Measurements from ENCODE around the gene CTNNA3. TPM values are rescaled to one million over a fixed set of nuclear protein-coding genes. Genes with fewer than 3 reads are reported as not detected.
"Not testable (repeated sequence)": the region's sequence is repeated elsewhere in the genome, so short reads cannot be mapped to it uniquely, and the experiment has no call there.

The CTNNA3 gene
- total and polyA plus RNA-seq, 7 donors, result under 0.01 to 4.6 (median 2.4) TPM; not detected in 1

DNA sequence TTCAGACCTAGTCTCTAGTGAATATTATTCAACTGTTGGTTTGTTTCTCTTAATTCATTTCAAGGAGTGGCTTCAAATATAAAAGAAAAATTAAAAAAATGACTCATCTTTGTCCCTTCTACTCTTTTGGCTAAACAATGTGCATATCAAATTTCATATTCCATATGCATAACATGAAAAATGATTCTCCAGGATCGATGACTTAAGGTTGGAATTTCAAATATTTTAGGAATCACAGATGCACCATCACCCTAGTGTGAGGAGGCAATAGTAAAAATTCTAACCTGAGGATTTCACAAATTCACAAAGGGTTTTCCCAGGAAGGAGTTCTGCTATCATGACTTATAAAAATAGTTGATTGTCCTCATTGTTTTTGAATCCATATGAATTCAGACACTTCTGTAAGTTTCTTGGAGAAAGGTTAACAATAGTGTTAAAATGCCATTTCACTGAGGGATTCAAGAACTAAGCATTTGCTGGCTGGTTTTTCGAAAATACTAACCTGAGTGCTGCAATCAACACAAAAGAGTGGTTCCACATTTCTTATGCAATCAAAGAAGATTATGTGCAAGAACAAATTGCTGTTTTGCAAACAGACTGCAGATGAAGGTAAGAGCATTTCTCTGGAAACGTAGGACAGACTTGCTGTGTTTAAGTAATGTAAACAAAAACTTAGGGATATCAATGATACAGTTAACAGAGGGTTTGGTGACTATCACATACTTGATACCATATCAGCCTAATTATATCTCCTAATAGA, 1317.7 kb downstream of the CTNNA3 start:
- 61 to 68% methylated on average over 3 of the region's 3 CpGs for WGBS, 2 donors
- no peak overlapping the region for H3K4me3 ChIP-seq
- no peak for TF ChIP-seq EP300 (IDR thresholded peaks at IDR 0.05)

DNA sequence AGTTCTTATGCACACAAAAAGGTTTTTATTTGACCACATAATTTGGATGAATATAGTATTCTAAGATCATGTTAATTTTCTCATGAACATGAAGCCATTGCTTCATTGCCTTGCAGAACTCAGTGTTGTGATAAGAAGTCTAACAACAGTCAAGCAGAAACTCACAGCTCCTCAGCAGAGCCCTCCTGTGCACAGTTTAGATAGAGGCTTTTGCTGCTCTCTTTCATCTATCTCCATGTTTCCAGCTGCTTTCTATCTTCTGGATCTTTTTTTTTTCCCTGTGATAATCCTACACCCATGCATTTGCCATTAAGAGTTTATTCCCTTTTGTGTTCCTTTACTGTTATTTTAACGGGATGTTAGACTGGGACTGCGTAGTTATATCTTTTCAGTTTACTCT, 1327.8 kb downstream of the CTNNA3 start:
- no peak for DNase-seq

More for the DNA sequence above, 1317.7 kb downstream of the CTNNA3 start:
- H3K4me1 ChIP-seq, result no peaks in the 10 kb centered on the region
- DNase-seq, result no peak
- no peak overlapping the region for H3K27ac ChIP-seq
- no peaks in the 10 kb centered on the region for H3K27me3 ChIP-seq
- H3K9me3 ChIP-seq, result no peaks in the 10 kb centered on the region
- intact Hi-C loops (cut with DNase I), result no loop called here
- no peaks in the 10 kb centered on the region for H3K36me3 ChIP-seq

DNA sequence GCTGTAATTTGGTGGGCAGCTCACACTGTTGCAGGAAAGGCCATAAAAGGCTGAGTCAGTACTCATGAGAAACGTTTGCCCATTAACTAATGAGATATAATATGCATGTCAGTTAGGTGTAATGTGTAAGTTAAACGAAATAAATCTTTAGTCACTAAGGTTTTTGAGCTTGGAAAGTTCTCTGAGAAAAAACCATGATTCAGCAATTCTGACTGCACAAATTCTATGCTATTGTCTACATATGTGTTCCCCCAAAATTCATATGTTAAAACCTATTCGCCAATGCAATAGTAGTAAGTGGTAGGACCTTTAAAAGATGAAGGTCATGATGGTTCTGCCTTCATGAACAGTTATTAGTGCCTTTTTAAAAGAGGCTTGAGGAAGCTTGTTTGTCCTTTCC, 1329.8 kb downstream of the CTNNA3 start:
- intact Hi-C loops (cut with DNase I), result no loop called here
- no peak for TF ChIP-seq EP300 (IDR thresholded peaks at IDR 0.05)
- TF ChIP-seq POLR2AphosphoS5 (IDR thresholded peaks at IDR 0.05), result no peak
- TF ChIP-seq, protein P1, sequence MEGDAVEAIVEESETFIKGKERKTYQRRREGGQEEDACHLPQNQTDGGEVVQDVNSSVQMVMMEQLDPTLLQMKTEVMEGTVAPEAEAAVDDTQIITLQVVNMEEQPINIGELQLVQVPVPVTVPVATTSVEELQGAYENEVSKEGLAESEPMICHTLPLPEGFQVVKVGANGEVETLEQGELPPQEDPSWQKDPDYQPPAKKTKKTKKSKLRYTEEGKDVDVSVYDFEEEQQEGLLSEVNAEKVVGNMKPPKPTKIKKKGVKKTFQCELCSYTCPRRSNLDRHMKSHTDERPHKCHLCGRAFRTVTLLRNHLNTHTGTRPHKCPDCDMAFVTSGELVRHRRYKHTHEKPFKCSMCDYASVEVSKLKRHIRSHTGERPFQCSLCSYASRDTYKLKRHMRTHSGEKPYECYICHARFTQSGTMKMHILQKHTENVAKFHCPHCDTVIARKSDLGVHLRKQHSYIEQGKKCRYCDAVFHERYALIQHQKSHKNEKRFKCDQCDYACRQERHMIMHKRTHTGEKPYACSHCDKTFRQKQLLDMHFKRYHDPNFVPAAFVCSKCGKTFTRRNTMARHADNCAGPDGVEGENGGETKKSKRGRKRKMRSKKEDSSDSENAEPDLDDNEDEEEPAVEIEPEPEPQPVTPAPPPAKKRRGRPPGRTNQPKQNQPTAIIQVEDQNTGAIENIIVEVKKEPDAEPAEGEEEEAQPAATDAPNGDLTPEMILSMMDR (IDR thresholded peaks at IDR 0.05), result no peak
- no peak for TF ChIP-seq POLR2A (IDR thresholded peaks at IDR 0.05)
- no peaks in the 10 kb centered on the region for H3K4me1 ChIP-seq
- no peaks in the 10 kb centered on the region for H3K36me3 ChIP-seq
- no peak overlapping the region for H3K27ac ChIP-seq
- no peak for DNase-seq
- no peak overlapping the region for H3K4me3 ChIP-seq
- no peaks in the 10 kb centered on the region for H3K9me3 ChIP-seq
- no peaks in the 10 kb centered on the region for H3K27me3 ChIP-seq
- 44 to 54% methylated on average over 3 of the region's 3 CpGs for WGBS, 2 donors

More for the DNA sequence above, 1327.8 kb downstream of the CTNNA3 start:
- no peaks in the 10 kb centered on the region for H3K27me3 ChIP-seq
- H3K4me1 ChIP-seq, result no peaks in the 10 kb centered on the region
- H3K36me3 ChIP-seq, result no peaks in the 10 kb centered on the region
- no peak overlapping the region for H3K27ac ChIP-seq
- TF ChIP-seq POLR2AphosphoS5 (IDR thresholded peaks at IDR 0.05), result no peak
- TF ChIP-seq, protein P1 (IDR thresholded peaks at IDR 0.05), result no peak
- TF ChIP-seq POLR2A (IDR thresholded peaks at IDR 0.05), result no peak
- TF ChIP-seq EP300 (IDR thresholded peaks at IDR 0.05), result no peak
- no peak overlapping the region for H3K4me3 ChIP-seq
- intact Hi-C loops (cut with DNase I), result no loop called here
- 80% methylated on average over 2 of the region's 2 CpGs for WGBS, 2 donors
- no peaks in the 10 kb centered on the region for H3K9me3 ChIP-seq

DNA sequence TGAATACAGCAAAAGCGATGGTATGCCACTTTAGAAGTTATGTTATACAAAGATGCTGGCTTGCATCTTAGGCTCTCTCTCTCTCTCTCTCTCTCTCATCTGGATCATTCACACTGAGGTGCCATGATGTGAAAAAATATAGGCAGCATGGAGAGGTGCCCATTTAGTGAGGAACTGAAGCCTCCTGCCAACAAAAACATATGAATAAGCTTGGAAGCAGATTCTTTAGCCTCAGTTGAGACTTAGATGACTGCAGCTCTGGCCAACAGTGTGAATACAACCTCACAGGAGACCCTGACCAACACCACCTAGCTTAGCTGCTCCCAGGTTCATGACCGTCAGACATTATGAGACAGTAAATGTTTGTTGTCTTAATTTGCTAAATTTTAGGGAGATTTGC, 1330.3 kb downstream of the CTNNA3 start:
- TF ChIP-seq EP300 (IDR thresholded peaks at IDR 0.05), result no peak
- no peak for TF ChIP-seq POLR2A (IDR thresholded peaks at IDR 0.05)
- no peak for TF ChIP-seq POLR2AphosphoS5 (IDR thresholded peaks at IDR 0.05)
- TF ChIP-seq, protein P1 (IDR thresholded peaks at IDR 0.05), result no peak
- Histone ChIP-seq H3K4me3 (no peak overlapping the region), H3K27ac (no peak overlapping the region), H3K27me3 (no peaks in the 10 kb centered on the region), H3K36me3 (no peaks in the 10 kb centered on the region), H3K9me3 (no peaks in the 10 kb centered on the region), H3K4me1 (no peaks in the 10 kb centered on the region)
- DNase-seq, result no peak
- 47 to 73% methylated on average over 2 of the region's 2 CpGs for WGBS, 2 donors
- intact Hi-C loops (cut with DNase I), result no loop called here

DNA sequence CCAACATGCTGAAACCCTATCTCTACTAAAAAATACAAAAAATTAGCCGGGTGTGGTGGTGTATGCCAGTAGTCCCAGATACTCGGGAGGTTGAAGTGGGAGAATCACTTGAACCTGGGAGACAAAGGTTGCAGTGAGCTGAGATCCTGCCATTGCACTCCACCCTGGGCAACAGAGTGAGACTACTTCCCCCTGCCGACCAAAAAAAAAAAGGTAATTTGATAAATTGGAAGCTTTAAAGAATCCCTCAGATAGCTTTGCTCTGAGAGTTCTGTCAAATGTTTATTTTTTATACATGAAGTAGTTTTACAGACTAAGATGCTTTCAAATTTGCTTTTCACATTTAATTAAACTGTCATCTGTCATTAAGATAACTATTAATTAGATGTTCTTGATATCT, 1333.5 kb downstream of the CTNNA3 start:
- Histone ChIP-seq H3K4me1 (no peaks in the 10 kb centered on the region), H3K27me3 (no peaks in the 10 kb centered on the region), H3K27ac (no peak overlapping the region), H3K36me3 (no peaks in the 10 kb centered on the region), H3K9me3 (no peaks in the 10 kb centered on the region), H3K4me3 (no peak overlapping the region)
- intact Hi-C loops (cut with DNase I), result no loop called here
- DNase-seq, result no peak
- TF ChIP-seq, protein P1 (IDR thresholded peaks at IDR 0.05), result no peak
- 85 to 94% methylated on average over 3 of the region's 3 CpGs for WGBS, 2 donors

DNA sequence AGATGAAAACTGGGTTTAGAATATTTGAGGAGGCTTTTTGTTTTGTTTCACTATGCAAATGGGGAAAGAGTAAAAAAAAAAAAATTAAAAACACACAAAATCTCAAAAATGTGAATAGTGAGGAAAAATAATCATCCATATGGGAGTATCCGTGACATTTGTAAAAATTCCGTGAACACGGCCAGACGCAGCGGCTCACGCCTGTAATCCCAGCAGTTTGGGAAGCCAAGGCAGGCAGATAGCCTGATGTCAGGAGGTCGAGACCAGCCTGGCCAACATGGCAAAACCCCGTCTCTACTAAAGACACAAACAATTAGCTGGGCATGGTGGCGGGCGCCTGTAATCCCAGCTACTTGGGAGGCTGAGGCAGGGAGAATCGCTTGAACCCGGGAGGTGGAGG, 1342.2 kb downstream of the CTNNA3 start:
- H3K9me3 ChIP-seq; H3K4me1 ChIP-seq; intact Hi-C loops (cut with DNase I); DNase-seq; H3K36me3 ChIP-seq; H3K4me3 ChIP-seq; H3K27ac ChIP-seq; H3K27me3 ChIP-seq: not testable (repeated sequence)
- WGBS, 2 donors, result 88 to 90% methylated on average over 12 of the region's 12 CpGs
